Heart left ventricle (tissue), 13 donors: Measurements from ENCODE around the gene CTTNBP2NL.

Source experiments
- POLR2A ChIP-seq, 2 donors: fragments of 450-650 bp; IDR thresholded peaks; one replicate each; pipeline ENCODE4 v1.6.1; 2017; ENCODE audit warnings: antibody characterized with exemption in 2 of 2, mild to moderate bottlenecking in 2 of 2, moderate library complexity in 2 of 2
- TF ChIP-seq, protein P1 (sequence below), 12 donors: fragments of 200-600 bp; sonication (generic) in 4 of 12; IDR thresholded peaks; one replicate each; pipeline versions ENCODE4 v1.5.0 to v1.8.0; 2018 to 2022; ENCODE audit warnings: antibody characterized with exemption in 12 of 12, mild to moderate bottlenecking in 5 of 12
- donor health status: ischemic (EF 13 %, LVEDD 7.1; RV severe dilation, severe dysfunction).
- donor health status: DM: no; HTN: yes; CAD: no.
- donor health status: DM: no; HTN: no; CAD: no.
- donor health status: ischemic (EF 25% LVEDD 6.9; RV normal size, moderate dysfunction).
- donor health status: ischemic (EF 25% LVEDD 5.7; RV mildly dilated, moderate dysfunction).
- donor health status: ischemic (EF 35%, LVEDD 5.7; RV mildly dilated, moderate dysfunction).
- donor health status: nonischemic (EF 11% LVEDD 7.7; RV severe dilation, severe dysfunction).
- donor health status: DM: yes; HTN: yes; CAD: no.
- donor health status: PGD.
- donor health status: ischemic (EF 29% LVEDD 5.4; RV normal size, mild dysfunction).
- donor health status: nonischemic (EF 23%, LVEDD 6.1; RV moderate dilation, normal function).

DNA sequence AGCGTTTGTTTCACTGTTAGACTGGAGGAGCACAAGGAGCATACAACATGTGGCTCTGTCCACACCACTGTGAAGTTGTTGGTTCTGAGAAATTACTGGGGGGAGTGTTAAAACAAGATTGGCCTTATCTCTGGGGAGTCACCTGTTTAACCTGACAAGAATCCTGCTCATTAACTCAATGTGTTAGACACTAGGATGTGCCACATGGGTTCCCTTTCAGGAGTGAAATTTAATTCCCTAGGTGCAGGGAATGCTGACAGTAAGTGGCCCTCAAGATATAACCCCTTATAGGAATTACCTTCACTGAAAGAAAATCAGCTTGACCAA, 66.9 kb downstream of the CTTNBP2NL start:
- TF ChIP-seq, protein P1, sequence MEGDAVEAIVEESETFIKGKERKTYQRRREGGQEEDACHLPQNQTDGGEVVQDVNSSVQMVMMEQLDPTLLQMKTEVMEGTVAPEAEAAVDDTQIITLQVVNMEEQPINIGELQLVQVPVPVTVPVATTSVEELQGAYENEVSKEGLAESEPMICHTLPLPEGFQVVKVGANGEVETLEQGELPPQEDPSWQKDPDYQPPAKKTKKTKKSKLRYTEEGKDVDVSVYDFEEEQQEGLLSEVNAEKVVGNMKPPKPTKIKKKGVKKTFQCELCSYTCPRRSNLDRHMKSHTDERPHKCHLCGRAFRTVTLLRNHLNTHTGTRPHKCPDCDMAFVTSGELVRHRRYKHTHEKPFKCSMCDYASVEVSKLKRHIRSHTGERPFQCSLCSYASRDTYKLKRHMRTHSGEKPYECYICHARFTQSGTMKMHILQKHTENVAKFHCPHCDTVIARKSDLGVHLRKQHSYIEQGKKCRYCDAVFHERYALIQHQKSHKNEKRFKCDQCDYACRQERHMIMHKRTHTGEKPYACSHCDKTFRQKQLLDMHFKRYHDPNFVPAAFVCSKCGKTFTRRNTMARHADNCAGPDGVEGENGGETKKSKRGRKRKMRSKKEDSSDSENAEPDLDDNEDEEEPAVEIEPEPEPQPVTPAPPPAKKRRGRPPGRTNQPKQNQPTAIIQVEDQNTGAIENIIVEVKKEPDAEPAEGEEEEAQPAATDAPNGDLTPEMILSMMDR (IDR thresholded peaks at IDR 0.05), result no peak
- TF ChIP-seq POLR2A (IDR thresholded peaks at IDR 0.05), result no peak
